Common myeloid progenitor, CD34-positive (primary cell): ENCODE results near the gene ELOVL5.

ENCODE experiments used
- CTCF ChIA-PET: fragments of 350-600 bp; sonication (Branson Sonifier 250); formaldehyde crosslinking; loops from one replicate; lab custom pipeline; 2021; ENCODE audit warnings: antibody characterized with exemption; lab: Charles Lee
- POLR2A ChIA-PET: fragments of 350-600 bp; sonication (Branson Sonifier 250); formaldehyde crosslinking; loops from one replicate; lab custom pipeline; 2021; ENCODE audit warnings: antibody characterized with exemption; lab: Charles Lee
- DNase-seq, 3 donors: peaks; one replicate each; pipeline versions ENCODE4 v3.0.0 to v3.0.0-alpha.2; 2013
- H3K27ac ChIP-seq, 2 experiments: 1 replicate in 1 of 2; 2 replicates in 1 of 2; pipeline ENCODE4 v1.7.0; 2013; ENCODE audit warnings: inconsistent platforms in 2 of 2, low read length in 2 of 2, mild to moderate bottlenecking in 2 of 2, low read depth in 1 of 2, moderate library complexity in 1 of 2; ENCODE audit not compliant: severe bottlenecking in 2 of 2, insufficient read depth in 1 of 2, poor library complexity in 1 of 2
- H3K27me3 ChIP-seq, 5 experiments: replicated peaks in 2 of 5; 1 replicate in 3 of 5; 2 replicates in 2 of 5; pipeline versions ENCODE4 v1.6.1 to v1.7.0; 2013; ENCODE audit warnings: low read length in 4 of 5, mild to moderate bottlenecking in 2 of 5, moderate library complexity in 2 of 5, inconsistent platforms in 1 of 5; ENCODE audit not compliant: insufficient read depth in 5 of 5, control insufficient read depth in 4 of 5
- H3K36me3 ChIP-seq, 4 experiments: 1 replicate in 2 of 4; 2 replicates in 2 of 4; pipeline versions ENCODE4 v1.6.1 to v1.7.0; 2013; ENCODE audit warnings: low read length in 3 of 4, control low read depth in 1 of 4, mild to moderate bottlenecking in 1 of 4; ENCODE audit not compliant: control insufficient read depth in 4 of 4, insufficient read depth in 4 of 4
- H3K4me1 ChIP-seq, 4 experiments: 1 replicate in 3 of 4; 2 replicates in 1 of 4; pipeline versions ENCODE4 v1.6.1 to v1.7.1; 2013; ENCODE audit warnings: low read length in 3 of 4, mild to moderate bottlenecking in 3 of 4, control low read depth in 1 of 4, inconsistent platforms in 1 of 4, moderate library complexity in 1 of 4; ENCODE audit not compliant: control insufficient read depth in 4 of 4, insufficient read depth in 4 of 4; ENCODE audit errors: control extremely low read depth in 1 of 4
- H3K4me3 ChIP-seq, 7 experiments: 1 replicate in 4 of 7; 2 replicates in 3 of 7; pipeline versions ENCODE4 v1.5.1 to v1.7.0; 2013; ENCODE audit warnings: mild to moderate bottlenecking in 7 of 7, low read length in 6 of 7, moderate library complexity in 6 of 7, inconsistent platforms in 2 of 7, low read depth in 2 of 7, control low read depth in 1 of 7; ENCODE audit not compliant: insufficient read depth in 4 of 7, control insufficient read depth in 1 of 7; ENCODE audit errors: extremely low read depth in 1 of 7
- H3K9me3 ChIP-seq, 5 experiments: 1 replicate in 4 of 5; 2 replicates in 1 of 5; pipeline versions ENCODE4 v1.6.1 to v1.7.1; 2013; ENCODE audit warnings: low read length in 4 of 5, mild to moderate bottlenecking in 2 of 5, inconsistent platforms in 1 of 5, low read depth in 1 of 5, moderate library complexity in 1 of 5; ENCODE audit not compliant: control insufficient read depth in 4 of 5, insufficient read depth in 2 of 5; ENCODE audit errors: control extremely low read depth in 1 of 5
- WGBS: methylation state at CpG from one replicate; pipeline ENCODE4 v1.1.5; 2013; ENCODE audit not compliant: insufficient coverage; 5-methylcytosine and 5-hydroxymethylcytosine counted together

ELOVL5 gene

GRCh38 chr6:53325785-53326184, 23.0 kb downstream of the ELOVL5 start:
- WGBS: 96% methylated on average over 6 of the region's 6 CpGs

GRCh38 chr6:53322188-53323029, 26.3 kb downstream of the ELOVL5 start:
- Histone ChIP-seq H3K27me3 (no peaks in the 10 kb centered on the region), H3K4me1 (peaks cover 0 to 21% (median 2%) of the 10 kb centered on the region in 4 experiments), H3K9me3 (no peaks in the 10 kb centered on the region), H3K4me3 (no peak overlapping the region), H3K27ac (peak overlapping the region in 1 of 2 experiments; percentile 29), H3K36me3 (peaks cover 0 to 14% (median 2%) of the 10 kb centered on the region in 4 experiments)
- ChIA-PET POLR2A (no interaction called here), CTCF (interaction anchor here (0.8 to 2.8 kb wide), 10 partner anchors 11 to 115 kb away, joined by 3 to 22 read pairs (median 5); no protein-coding TSS in a partner anchor)
- 86% methylated on average over 2 of the region's 8 CpGs for WGBS
- no peak for DNase-seq

More at GRCh38 chr6:53325785-53326184, 23.0 kb downstream of the ELOVL5 start:
- peaks cover 0 to 14% (median 2%) of the 10 kb centered on the region in 4 experiments for H3K36me3 ChIP-seq
- H3K27me3 ChIP-seq: no peaks in the 10 kb centered on the region
- no peak overlapping the region for H3K4me3 ChIP-seq
- ChIA-PET POLR2A (no interaction called here), CTCF (no interaction called here)
- H3K27ac ChIP-seq: no peak overlapping the region
- DNase-seq: no peak
- peaks cover 0 to 30% (median 2%) of the 10 kb centered on the region in 4 experiments for H3K4me1 ChIP-seq
- H3K9me3 ChIP-seq: no peaks in the 10 kb centered on the region

- no peaks in the 10 kb centered on the region for H3K9me3 ChIP-seq
- no peak overlapping the region for H3K27ac ChIP-seq
- H3K4me1 ChIP-seq: peaks cover 0 to 15% (median 4%) of the 10 kb centered on the region in 4 experiments
- H3K27me3 ChIP-seq: no peaks in the 10 kb centered on the region
- no peak for DNase-seq
- H3K36me3 ChIP-seq: peaks cover 0 to 11% (median 1%) of the 10 kb centered on the region in 4 experiments
- no CpG with 5 or more reads among the region's 2 CpGs for WGBS
- no peak overlapping the region for H3K4me3 ChIP-seq
- ChIA-PET CTCF (interaction anchor here (0.8 to 2.8 kb wide), 9 partner anchors 10 to 116 kb away, joined by 3 to 22 read pairs (median 5); no protein-coding TSS in a partner anchor), POLR2A (interaction anchor here (0.6 kb wide), 1 partner anchor 128 kb away, joined by 3 read pairs; no protein-coding TSS in a partner anchor)
Measured at GRCh38 chr6:53321701-53322100, 27.0 kb downstream of the ELOVL5 start.

GRCh38 chr6:53320964-53321363, 27.8 kb downstream of the ELOVL5 start:
- H3K4me1 ChIP-seq: peaks cover 7 to 20% (median 7%) of the 10 kb centered on the region in 4 experiments
- no peak overlapping the region for H3K27ac ChIP-seq
- no peak overlapping the region for H3K4me3 ChIP-seq
- DNase-seq: no peak
- H3K27me3 ChIP-seq: no peaks in the 10 kb centered on the region
- H3K36me3 ChIP-seq: peaks cover 0 to 8% (median 1%) of the 10 kb centered on the region in 4 experiments
- H3K9me3 ChIP-seq: no peaks in the 10 kb centered on the region
- ChIA-PET POLR2A (interaction anchor here (0.6 kb wide), 1 partner anchor 128 kb away, joined by 3 read pairs; no protein-coding TSS in a partner anchor), CTCF (interaction anchor here (1.1 to 2.8 kb wide), 4 partner anchors 10 to 29 kb away, joined by 3 to 22 read pairs (median 4); no protein-coding TSS in a partner anchor)
- 96% methylated on average over 5 of the region's 5 CpGs for WGBS

GRCh38 chr6:53318429-53318828, 30.3 kb downstream of the ELOVL5 start:
- DNase-seq: no peak
- POLR2A ChIA-PET: no interaction called here
- H3K4me3 ChIP-seq: no peak overlapping the region
- H3K4me1 ChIP-seq: peaks cover 13 to 44% (median 18%) of the 10 kb centered on the region in 4 experiments
- no peaks in the 10 kb centered on the region for H3K27me3 ChIP-seq
- H3K27ac ChIP-seq: no peak overlapping the region
- WGBS: no CpG with 5 or more reads among the region's 5 CpGs
- no peaks in the 10 kb centered on the region for H3K9me3 ChIP-seq
- peaks cover 0 to 2% (median under 1%) of the 10 kb centered on the region in 4 experiments for H3K36me3 ChIP-seq
- CTCF ChIA-PET: interaction anchor here (0.9 to 1.5 kb wide), 4 partner anchors 10 to 147 kb away, joined by 3 read pairs; no protein-coding TSS in a partner anchor

- H3K27ac ChIP-seq: no peak overlapping the region
- H3K4me3 ChIP-seq: no peak overlapping the region
- peaks cover 12 to 47% (median 22%) of the 10 kb centered on the region in 4 experiments for H3K4me1 ChIP-seq
- no peak for DNase-seq
- H3K27me3 ChIP-seq: no peaks in the 10 kb centered on the region
- POLR2A ChIA-PET: no interaction called here
- CTCF ChIA-PET: interaction anchor here (0.9 to 1.5 kb wide), 3 partner anchors 11 to 19 kb away, joined by 3 read pairs; no protein-coding TSS in a partner anchor
- WGBS: no CpG with 5 or more reads among the region's 2 CpGs
- H3K9me3 ChIP-seq: no peaks in the 10 kb centered on the region
- H3K36me3 ChIP-seq: peaks cover 0 to 2% (median under 1%) of the 10 kb centered on the region in 4 experiments
Measured at GRCh38 chr6:53317861-53318260, 30.9 kb downstream of the ELOVL5 start.
